Measurements from ENCODE around the gene FAM209B. TPM values are rescaled to one million over a fixed set of nuclear protein-coding genes. Genes with fewer than 3 reads are reported as not detected.

The FAM209B gene
- total RNA-seq (2022; extraction: Qiagen RNA extraction; ENCODE audit: low read depth) = 0.25 to 0.59 TPM (median 0.48 TPM) in 4 of 5 replicates, not detected in the other

GRCh38 chr20:56532946-56533345 is at the start of gene FAM209B:
Gene FAM209B (plus strand): TSS chr20:56533246. CDS start chr20:56533342, 96 bp downstream.

GRCh38 chr20:56524444-56524843 is 8.6 kb upstream of the FAM209B start, which contains the start of gene FAM209A:
Gene FAM209A (plus strand): TSS chr20:56524744. CDS start chr20:56524809, 65 bp downstream.

Other genes with a start within 250 kb of the FAM209B start
- 7.6 to 12.4 TPM (median 12.3 TPM) in 5 replicates for gene FAM210B, start 174.3 kb upstream of the FAM209B start, total RNA-seq (2022; extraction: Qiagen RNA extraction; ENCODE audit: low read depth)
- gene AURKA, start 141.0 kb upstream of the FAM209B start, total RNA-seq (2022; extraction: Qiagen RNA extraction; ENCODE audit: low read depth) = 102 to 115 TPM (median 110 TPM) in 5 replicates
- 33.6 to 40.4 TPM (median 38.5 TPM) in 5 replicates for gene CSTF1, start 140.6 kb upstream of the FAM209B start, total RNA-seq (2022; extraction: Qiagen RNA extraction; ENCODE audit: low read depth)
- 0.03 to 0.08 TPM (median 0.05 TPM) in 3 of 5 replicates, not detected in the others for gene CASS4, start 121.0 kb upstream of the FAM209B start, total RNA-seq (2022; extraction: Qiagen RNA extraction; ENCODE audit: low read depth)
- 80.1 to 100 TPM (median 88.8 TPM) in 5 replicates for gene RTF2, start 64.6 kb upstream of the FAM209B start, total RNA-seq (2022; extraction: Qiagen RNA extraction; ENCODE audit: low read depth)
- 0.21 to 0.59 TPM (median 0.31 TPM) in 4 of 5 replicates, not detected in the other for gene FAM209A, start 8.5 kb upstream of the FAM209B start, total RNA-seq (2022; extraction: Qiagen RNA extraction; ENCODE audit: low read depth)
- gene TFAP2C, start 96.1 kb downstream of the FAM209B start, total RNA-seq (2022; extraction: Qiagen RNA extraction; ENCODE audit: low read depth) = 12.3 to 16.1 TPM (median 12.7 TPM) in 5 replicates

Data from A549 treated with RU486 at 1 μM for 4 hours (cell line).